HG03558 (cell line): ENCODE measurements around the gene CNIH1.
"Not testable (repeated sequence)": the region's sequence is repeated elsewhere in the genome, so short reads cannot be mapped to it uniquely, and the experiment has no call there.

ENCODE experiments used
- ATAC-seq: cut with Tn5 transposase; IDR thresholded peaks from one replicate; pipeline ENCODE4 v1.9.1; 2021; ENCODE audit warnings: moderate number of reproducible peaks; ENCODE audit not compliant: unreplicated experiment; ENCODE audit errors: extremely low read depth

Gene CNIH1

GRCh38 chr14:54470701-54471100 is 29.5 kb upstream of the CNIH1 start:
- no peak for ATAC-seq

GRCh38 chr14:54467280-54467679 is 26.1 kb upstream of the CNIH1 start:
- ATAC-seq, result no peak

- no peak for ATAC-seq
These were observed 24.5 kb upstream of the CNIH1 start for GRCh38 chr14:54465654-54466053.

GRCh38 chr14:54462048-54462447 is 20.9 kb upstream of the CNIH1 start:
- no peak for ATAC-seq

DNA sequence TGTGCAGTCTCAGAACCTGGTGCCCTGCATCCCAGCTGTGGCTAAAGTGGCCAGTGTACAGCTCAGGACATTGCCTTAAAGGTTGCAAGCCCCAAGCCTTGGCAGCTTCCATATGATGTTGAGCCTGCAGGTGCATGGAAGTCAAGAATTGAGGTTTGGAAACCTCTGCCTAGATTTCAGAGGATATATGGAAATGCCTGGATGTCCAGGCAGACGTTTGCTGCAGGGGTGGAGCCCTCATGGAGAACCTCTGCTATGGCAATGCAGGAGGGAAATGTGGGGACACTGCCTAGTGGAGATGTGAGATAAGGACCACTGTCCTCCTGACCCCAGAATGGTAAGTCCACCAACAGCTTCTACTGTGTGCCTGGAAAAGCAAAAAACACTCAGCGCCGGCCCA is 17.9 kb upstream of the CNIH1 start:
- no peak for ATAC-seq

- not testable (repeated sequence) for ATAC-seq
These were observed 17.4 kb upstream of the CNIH1 start for GRCh38 chr14:54458536-54458935.

- no peak for ATAC-seq
These were observed 16.4 kb upstream of the CNIH1 start for GRCh38 chr14:54457609-54457996.

- not testable (repeated sequence) for ATAC-seq
These were observed 15.8 kb upstream of the CNIH1 start for GRCh38 chr14:54456820-54457608.

GRCh38 chr14:54455363-54455762 is 14.2 kb upstream of the CNIH1 start:
- ATAC-seq, result no peak

DNA sequence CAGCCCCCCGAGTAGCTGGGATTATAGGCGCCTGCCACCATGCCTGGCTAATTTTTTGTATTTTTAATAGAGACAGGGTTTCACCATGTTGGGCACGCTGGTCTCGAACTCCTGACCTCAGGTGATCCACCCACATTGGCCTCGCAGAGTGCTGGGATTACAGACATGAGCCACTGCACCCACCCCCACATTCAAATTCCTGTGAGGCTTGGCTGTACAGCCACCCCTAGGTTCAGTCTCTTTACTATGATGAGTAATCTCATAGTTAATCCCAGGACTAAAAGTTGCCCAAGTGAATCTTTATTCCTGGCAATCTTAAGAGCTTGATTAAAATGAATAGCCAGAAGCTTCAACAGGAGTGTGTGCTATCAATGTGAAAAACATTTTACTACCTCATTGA is 12.8 kb upstream of the CNIH1 start:
- ATAC-seq, result not testable (repeated sequence)

DNA sequence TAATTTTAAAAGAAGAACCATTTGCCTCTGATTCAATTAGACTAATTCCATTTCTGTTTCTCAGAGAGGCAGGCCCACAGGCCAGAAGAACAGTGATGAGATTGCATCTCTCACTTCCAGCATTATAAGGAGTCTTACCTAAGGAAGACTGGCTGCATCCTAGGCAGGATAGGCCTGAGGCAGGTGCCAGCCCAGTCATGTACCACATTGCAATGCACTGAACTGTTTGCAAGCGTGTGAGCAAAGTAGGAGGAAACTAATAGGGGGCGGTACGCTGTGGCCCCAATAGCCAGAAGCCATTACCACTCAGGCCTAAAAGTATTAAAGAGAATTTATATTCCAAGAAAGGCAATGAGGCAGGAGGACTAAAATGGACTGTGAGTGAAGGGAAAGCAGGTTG is 12.1 kb upstream of the CNIH1 start:
- ATAC-seq, result no peak

GRCh38 chr14:54451961-54452360 is 10.8 kb upstream of the CNIH1 start:
- no peak for ATAC-seq

DNA sequence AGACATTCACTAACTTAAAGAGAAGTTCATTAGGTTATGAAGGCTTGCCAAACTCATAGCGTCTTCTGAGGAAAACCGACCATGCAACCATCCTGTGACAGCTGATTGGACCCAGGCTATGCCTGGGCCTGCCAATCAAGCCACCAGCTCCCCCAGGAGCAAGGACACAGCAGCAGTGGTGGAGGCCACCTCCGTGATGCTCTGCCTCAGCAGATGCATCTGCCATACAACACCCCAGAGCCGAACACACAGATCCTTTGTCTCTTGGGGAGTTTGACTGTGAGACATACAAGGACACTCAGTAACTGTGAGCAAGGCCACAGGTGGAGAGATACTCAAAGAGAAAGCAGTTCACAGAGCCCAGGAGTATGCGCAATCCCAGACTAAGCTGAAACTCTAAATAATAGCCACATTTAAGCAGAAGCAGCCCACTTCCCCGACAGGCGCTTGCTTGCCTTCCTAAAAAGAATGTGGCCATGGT is 10.0 kb upstream of the CNIH1 start:
- ATAC-seq, result no peak

- ATAC-seq, result peak; percentile 65
These were observed 9.4 kb upstream of the CNIH1 start for GRCh38 chr14:54450535-54450934.

GRCh38 chr14:54447231-54447692 is 6.1 kb upstream of the CNIH1 start:
- ATAC-seq, result no peak

GRCh38 chr14:54446161-54446693 is 5.1 kb upstream of the CNIH1 start:
- no peak for ATAC-seq

GRCh38 chr14:54444681-54445080 is 3.5 kb upstream of the CNIH1 start:
- no peak for ATAC-seq

GRCh38 chr14:54443981-54444380 is 2.8 kb upstream of the CNIH1 start:
- no peak for ATAC-seq

DNA sequence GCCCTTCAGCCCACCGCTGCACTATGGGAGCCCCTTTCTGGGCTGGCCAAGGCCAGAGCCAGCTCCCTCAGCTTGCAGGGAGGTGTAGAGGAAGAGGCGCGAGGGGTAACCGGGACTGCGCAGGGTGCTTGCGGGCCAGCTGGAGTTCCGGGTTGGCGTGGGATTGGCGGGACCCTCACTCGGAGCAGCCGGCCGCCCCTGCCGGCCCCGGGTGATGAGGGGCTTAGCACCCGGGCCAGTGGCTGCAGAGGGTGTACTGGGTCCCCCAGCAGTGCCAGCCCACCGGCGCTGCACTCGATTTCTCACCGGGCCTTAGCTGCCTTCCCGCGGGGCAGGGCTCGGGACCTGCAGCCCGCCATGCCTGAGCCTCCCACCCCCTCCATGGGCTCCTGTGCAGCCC is 1.8 kb upstream of the CNIH1 start:
- not testable (repeated sequence) for ATAC-seq

DNA sequence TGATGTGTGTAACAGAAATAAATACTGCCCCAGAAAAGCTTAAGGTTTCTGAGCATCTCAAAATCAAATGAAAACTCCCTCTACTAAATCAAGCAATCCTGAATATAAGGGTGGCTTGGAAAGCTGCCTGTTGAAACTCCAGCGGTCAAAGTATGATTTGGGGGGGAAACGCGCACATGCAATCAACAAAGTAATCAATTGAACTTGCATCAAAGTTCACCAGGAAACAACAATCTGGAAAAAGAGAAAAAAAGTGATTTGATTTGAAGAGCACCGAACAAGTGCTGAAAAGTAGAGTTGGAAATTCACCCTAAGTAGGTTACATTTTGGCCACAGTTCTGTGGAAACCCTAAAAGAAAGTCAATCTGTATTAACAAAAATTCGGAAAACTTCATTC is 700 bp downstream of the CNIH1 start:
- ATAC-seq, result no peak

GRCh38 chr14:54440037-54440436 is 1.1 kb downstream of the CNIH1 start:
- no peak for ATAC-seq

DNA sequence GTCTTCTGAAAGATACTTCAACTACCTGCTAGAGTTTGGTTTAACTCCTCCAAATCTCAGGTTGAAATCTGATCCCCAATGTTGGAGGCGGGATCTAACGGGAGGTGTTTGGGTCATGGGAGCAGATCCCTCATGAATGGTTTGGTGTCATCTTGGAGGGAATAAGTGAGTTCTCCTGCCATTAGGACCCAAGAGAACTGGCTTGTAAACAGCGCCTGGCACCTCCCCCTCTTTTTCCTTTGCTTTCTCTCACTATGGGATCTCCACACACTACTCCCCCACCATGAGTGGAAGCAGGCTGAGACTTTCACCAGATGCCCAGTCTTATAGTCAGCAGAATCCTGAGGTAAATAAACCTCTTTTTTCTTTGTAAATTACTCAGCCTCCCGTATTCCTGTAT is 2.5 kb downstream of the CNIH1 start:
- no peak for ATAC-seq
